NCI-H524 (cell line): ENCODE results near the gene SAMD8.
"Not testable (repeated sequence)": the region's sequence is repeated elsewhere in the genome, so short reads cannot be mapped to it uniquely, and the experiment has no call there.

Experiments used
- DNase-seq, 2 experiments: peaks; one replicate each; lab custom pipeline; 2025; lab: John Stamatoyannopoulos, UW

The SAMD8 gene

GRCh38 chr10:75107756-75108683, 3.4 kb upstream of the SAMD8 start:
- DNase-seq, result no peak

GRCh38 chr10:75108684-75109458, 2.6 kb upstream of the SAMD8 start:
- no peak for DNase-seq

GRCh38 chr10:75109459-75109778, 2.0 kb upstream of the SAMD8 start:
- no peak for DNase-seq

- DNase-seq, result no peak
Observed at GRCh38 chr10:75110006-75110632, 1.3 kb upstream of the SAMD8 start.

DNA sequence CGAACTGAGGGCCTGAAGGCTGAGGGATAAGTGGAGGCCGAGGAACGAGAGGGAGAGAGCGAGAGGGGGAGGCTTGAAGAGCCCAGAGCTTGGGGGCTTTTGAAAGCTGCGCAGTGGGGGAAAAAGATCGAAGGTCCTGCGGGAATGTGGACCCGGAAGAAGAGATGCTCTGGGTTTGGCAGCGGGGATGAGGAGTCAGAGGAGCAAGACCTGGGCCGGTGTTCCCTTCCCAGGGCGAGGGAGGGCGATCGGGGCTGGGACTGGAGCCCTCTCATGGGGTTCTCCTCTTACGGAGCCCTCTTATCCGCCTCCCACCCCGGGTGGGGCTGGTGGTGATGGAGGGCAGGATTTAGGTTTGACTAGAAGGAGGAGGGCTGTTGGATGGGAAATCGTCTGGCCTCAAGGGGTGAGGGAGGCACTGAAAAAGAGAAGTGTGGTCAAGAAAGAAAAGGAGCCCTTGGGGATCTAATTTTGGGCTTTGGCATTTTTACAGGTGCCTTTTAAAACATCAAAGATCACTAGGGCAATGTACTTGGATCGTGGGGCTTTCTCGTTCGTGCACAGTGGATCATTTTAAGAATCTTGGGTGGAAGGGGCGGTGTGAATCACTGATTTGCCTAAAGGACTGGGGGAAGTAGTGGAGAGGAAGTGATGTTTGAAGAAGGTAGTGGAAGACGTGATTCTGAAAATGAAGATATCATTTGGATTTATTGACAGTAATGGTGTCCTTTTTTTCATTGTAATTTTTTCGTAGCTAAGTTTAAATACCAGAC, 637 bp downstream of the SAMD8 start:
- DNase-seq, result peak in 1 of 2 experiments; percentile 35

GRCh38 chr10:75115137-75115536, 3.7 kb downstream of the SAMD8 start:
- no peak for DNase-seq

GRCh38 chr10:75116941-75117775, 5.7 kb downstream of the SAMD8 start:
- not testable (repeated sequence) for DNase-seq

GRCh38 chr10:75117995-75118394, 6.5 kb downstream of the SAMD8 start:
- DNase-seq, result no peak

GRCh38 chr10:75119444-75120066, 8.1 kb downstream of the SAMD8 start:
- DNase-seq, result not testable (repeated sequence)

DNA sequence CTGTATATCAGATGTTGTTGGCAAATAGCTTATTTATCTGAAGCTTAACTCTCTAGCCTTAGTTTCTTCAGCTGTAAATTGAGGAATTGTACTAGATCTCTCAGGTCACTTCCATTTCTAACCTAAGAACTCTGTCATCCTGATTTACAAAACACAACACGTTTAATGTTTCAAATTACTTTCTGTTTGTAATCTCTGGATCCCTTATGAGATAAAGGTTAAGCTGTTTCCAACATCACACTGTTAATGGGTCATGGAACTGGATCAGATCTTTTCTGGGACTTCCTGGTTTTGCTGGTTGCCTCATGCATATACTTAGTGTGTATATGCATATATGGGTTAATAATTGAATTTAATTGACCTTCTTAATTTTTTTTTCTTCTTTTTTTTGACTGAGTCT, 9.9 kb downstream of the SAMD8 start:
- DNase-seq, result no peak

- no peak for DNase-seq
Observed at GRCh38 chr10:75122505-75122904, 11.0 kb downstream of the SAMD8 start.

DNA sequence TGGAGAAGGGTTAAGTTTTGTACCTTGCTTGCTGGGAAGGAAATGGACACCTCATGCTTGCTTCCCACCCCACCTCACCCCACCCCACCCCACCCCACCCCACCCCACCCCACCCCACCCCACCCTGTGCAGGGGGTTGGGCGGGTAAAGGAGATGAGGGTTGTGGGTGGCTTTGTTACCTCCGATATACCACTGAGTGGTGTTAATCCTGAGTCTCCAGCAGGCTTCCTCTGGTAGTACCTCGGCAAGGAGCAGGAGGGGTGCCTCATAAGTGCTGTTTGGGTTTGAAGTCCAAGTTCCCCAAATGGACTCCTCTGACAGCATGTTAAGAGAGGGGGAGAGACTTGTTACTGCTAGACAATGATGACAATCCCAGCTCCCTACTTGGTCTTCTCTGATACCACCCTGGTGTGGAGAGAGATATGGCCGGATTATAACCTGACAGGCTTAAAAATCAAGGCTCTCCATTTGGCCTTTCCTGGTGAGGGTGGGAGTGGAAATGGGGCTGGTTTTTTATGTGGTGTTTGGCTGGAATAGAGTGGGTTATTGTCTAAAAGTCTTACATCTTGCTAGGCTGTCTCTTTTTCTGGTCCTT, 11.7 kb downstream of the SAMD8 start:
- no peak for DNase-seq

DNA sequence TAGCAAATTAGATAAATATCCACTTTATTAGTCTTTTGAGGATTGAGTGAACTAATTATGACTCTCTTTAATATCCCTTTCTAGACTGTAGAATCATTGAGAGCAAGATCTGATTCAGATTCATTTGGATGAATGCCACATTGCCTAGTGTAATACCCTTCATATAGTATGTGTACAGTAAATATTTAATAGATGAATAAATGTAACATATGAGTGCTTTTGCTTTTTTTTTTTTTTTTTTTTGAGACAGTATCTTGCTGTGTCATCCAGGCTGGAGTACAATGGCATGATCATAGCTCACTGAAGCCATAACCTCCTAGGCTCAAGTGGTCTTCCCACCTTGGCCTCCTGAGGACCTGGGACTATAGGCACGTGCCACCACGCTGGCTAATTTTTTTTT, 14.8 kb downstream of the SAMD8 start:
- DNase-seq, result no peak

DNA sequence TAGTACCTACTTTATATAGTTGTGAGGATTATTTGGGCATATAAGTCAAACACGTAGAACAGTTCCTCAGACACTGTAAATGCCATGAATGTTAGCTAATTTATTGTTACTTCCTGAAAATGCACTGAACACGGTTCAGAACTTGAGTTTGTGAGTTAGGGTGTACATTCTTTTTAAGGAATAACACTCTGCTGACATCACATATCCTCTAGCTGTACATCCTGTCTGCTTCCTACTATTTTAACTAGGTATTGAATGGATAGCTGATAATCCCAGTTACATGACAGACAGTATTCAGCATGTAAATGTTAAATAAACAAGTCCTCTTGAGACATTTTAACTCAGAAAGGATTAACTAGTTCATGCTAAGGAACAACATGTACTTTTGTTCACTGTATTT, 16.0 kb downstream of the SAMD8 start:
- DNase-seq, result no peak

DNA sequence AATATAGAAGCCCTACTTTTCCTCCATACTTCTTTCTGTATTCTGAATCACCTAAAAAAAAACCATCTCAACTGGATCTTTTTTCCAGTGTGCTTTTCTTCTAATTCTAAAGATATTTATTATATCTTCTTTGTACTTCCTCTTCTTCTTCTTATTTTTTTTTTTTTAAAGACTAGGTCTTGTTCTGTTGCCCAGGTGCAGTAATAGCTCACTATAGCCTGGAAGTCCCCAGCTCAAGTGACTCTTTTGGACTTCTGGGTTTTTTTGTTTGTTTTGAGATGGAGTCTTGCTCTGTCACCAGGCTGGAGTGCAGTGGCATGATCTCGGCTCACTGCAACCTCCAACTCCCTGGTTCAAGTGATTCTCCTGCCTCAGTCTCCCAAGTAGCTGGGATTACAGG, 17.5 kb downstream of the SAMD8 start:
- DNase-seq, result not testable (repeated sequence)

- no peak for DNase-seq
Observed at GRCh38 chr10:75129537-75129936, 18.1 kb downstream of the SAMD8 start.

DNA sequence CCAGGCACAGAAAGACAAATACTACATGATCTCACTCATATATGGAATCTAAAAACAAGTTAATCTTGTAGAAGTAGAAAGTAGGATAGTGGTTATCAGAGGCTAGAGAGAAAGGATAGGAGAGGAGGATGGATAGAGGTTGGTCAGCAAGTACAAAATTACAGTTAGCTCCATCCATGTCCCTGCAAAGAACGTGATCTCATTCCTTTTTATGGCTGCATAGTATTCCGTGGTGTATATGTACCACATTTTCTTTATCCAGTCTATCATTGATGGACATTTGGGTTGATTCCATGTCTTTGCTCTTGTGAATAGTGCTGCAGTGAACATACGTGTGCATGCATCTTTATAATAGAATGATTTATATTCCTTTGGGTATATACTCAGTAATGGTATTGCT, 22.2 kb downstream of the SAMD8 start:
- not testable (repeated sequence) for DNase-seq

DNA sequence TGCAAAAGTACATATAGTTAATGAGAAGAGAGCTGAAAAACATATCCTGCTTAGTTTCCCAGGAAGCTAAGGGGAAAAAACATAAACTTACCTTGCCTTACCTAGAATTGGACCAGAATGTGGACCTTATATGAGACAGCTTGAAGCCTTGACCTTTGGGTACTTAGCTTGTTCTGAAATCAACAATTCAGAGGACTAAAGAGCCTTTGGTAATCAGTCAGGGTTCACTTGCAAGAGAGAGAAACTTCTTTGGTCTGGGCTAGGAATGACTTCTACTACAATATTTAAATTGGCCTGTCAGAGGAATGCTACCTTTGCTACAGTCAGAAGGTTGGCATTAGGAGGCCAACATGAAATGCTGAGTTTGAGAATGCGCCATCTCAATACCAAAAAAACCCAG, 24.9 kb downstream of the SAMD8 start:
- DNase-seq, result no peak

- DNase-seq, result peak in 1 of 2 experiments; percentile 11
Observed at GRCh38 chr10:75137533-75138438, 26.3 kb downstream of the SAMD8 start.
